Tibial artery (tissue), 4 donors: Measurements from ENCODE around the gene MYL3.

Source experiments
- DNase-seq, 2 donors: peaks; one replicate each; pipeline ENCODE4 v3.0.0-alpha.2; 2019
- H3K27ac ChIP-seq, 2 donors: fragments of 200-600 bp; sonication (generic) in 1 of 2; 1 replicate in 1 of 2; 2 replicates in 1 of 2; pipeline ENCODE4 v1.5.1; 2018 to 2019; ENCODE audit warnings: mild to moderate bottlenecking in 1 of 2
- H3K27me3 ChIP-seq, 2 donors: fragments of 200-600 bp; sonication (generic) in 1 of 2; one replicate each; pipeline versions ENCODE4 v1.5.1 to v1.6.0; 2016 to 2019
- H3K36me3 ChIP-seq, 3 donors: fragments of 200-600 bp; sonication (generic) in 2 of 3; one replicate each; pipeline ENCODE4 v1.5.1; 2016 to 2019; ENCODE audit warnings: mild to moderate bottlenecking in 2 of 3
- H3K4me1 ChIP-seq, 4 donors: fragments of 200-600 bp; sonication (generic) in 2 of 4; 1 replicate in 3 of 4; 2 replicates in 1 of 4; pipeline ENCODE4 v1.5.1; 2016 to 2019
- H3K4me3 ChIP-seq, 2 donors: fragments of 200-600 bp; sonication (generic) in 1 of 2; 1 replicate in 1 of 2; 2 replicates in 1 of 2; pipeline ENCODE4 v1.5.1; 2018 to 2019; ENCODE audit warnings: mild to moderate bottlenecking in 2 of 2
- H3K9me3 ChIP-seq, 3 donors: fragments of 200-600 bp; sonication (generic) in 1 of 3; one replicate each; pipeline ENCODE4 v1.5.1; 2016 to 2019
- CTCF ChIP-seq, 2 experiments: fragments of 200-600 bp in 1 of 2; fragments of 450-650 bp in 1 of 2; IDR thresholded peaks; one replicate each; pipeline ENCODE4 v1.5.1; 2017 to 2019; ENCODE audit warnings: antibody characterized with exemption in 2 of 2, mild to moderate bottlenecking in 1 of 2, moderate library complexity in 1 of 2
- intact Hi-C: fragments of 100-400 bp; cut with DNase I; formaldehyde crosslinking; loops from one replicate; pipeline ENCODE4 v1.15.0; 2023; ENCODE audit warnings: low total_unique reads

The MYL3 gene

GRCh38 chr3:46870651-46871050 is 7.4 kb upstream of the MYL3 start:
- no peak for TF ChIP-seq CTCF (IDR thresholded peaks at IDR 0.05)
- H3K27me3 ChIP-seq, result no peaks in the 10 kb centered on the region
- no peaks in the 10 kb centered on the region for H3K9me3 ChIP-seq
- intact Hi-C loops, result no loop called here
- DNase-seq, result no peak
- H3K4me1 ChIP-seq, result peaks cover 4 to 89% (median 76%) of the 10 kb centered on the region in 4 donors
- no peaks in the 10 kb centered on the region for H3K36me3 ChIP-seq
- no peak overlapping the region for H3K4me3 ChIP-seq
- no peak overlapping the region for H3K27ac ChIP-seq

GRCh38 chr3:46869440-46869839 is 6.2 kb upstream of the MYL3 start:
- H3K4me3 ChIP-seq, result no peak overlapping the region
- H3K36me3 ChIP-seq, result no peaks in the 10 kb centered on the region
- intact Hi-C loops, result loop anchor here (5.0 kb wide), 1 partner anchor 38 kb away; no protein-coding TSS in a partner anchor
- DNase-seq, result no peak
- no peak for TF ChIP-seq CTCF (IDR thresholded peaks at IDR 0.05)
- H3K9me3 ChIP-seq, result no peaks in the 10 kb centered on the region
- H3K4me1 ChIP-seq, result peaks cover 4 to 90% (median 80%) of the 10 kb centered on the region in 4 donors
- no peaks in the 10 kb centered on the region for H3K27me3 ChIP-seq
- peak overlapping the region; percentile 84 to 88 for H3K27ac ChIP-seq

GRCh38 chr3:46868948-46869347 is 5.7 kb upstream of the MYL3 start:
- Histone ChIP-seq H3K9me3 (no peaks in the 10 kb centered on the region), H3K4me3 (no peak overlapping the region), H3K4me1 (peaks cover 4 to 87% (median 76%) of the 10 kb centered on the region in 4 donors), H3K27ac (peak overlapping the region; percentile 84 to 88), H3K27me3 (no peaks in the 10 kb centered on the region), H3K36me3 (no peaks in the 10 kb centered on the region)
- intact Hi-C loops, result loop anchor here (5.0 kb wide), 1 partner anchor 38 kb away; no protein-coding TSS in a partner anchor
- no peak for TF ChIP-seq CTCF (IDR thresholded peaks at IDR 0.05)
- no peak for DNase-seq

- no peaks in the 10 kb centered on the region for H3K27me3 ChIP-seq
- intact Hi-C loops, result loop anchor here (5.0 kb wide), 1 partner anchor 39 kb away; no protein-coding TSS in a partner anchor
- H3K27ac ChIP-seq, result peak overlapping the region; percentile 84 to 88
- TF ChIP-seq CTCF (IDR thresholded peaks at IDR 0.05), result no peak
- peak in 1 of 2 donors; percentile 83 for DNase-seq
- H3K36me3 ChIP-seq, result no peaks in the 10 kb centered on the region
- peaks cover 4 to 80% (median 70%) of the 10 kb centered on the region in 4 donors for H3K4me1 ChIP-seq
- H3K4me3 ChIP-seq, result no peak overlapping the region
- H3K9me3 ChIP-seq, result no peaks in the 10 kb centered on the region
Measured at GRCh38 chr3:46868287-46868686, 5.0 kb upstream of the MYL3 start.

- intact Hi-C loops, result loop anchor here (2.0 to 5.0 kb wide), 2 partner anchors 27 to 40 kb away; no protein-coding TSS in a partner anchor
Measured at GRCh38 chr3:46867550-46867898, 4.3 kb upstream of the MYL3 start.

More at GRCh38 chr3:46867550-46867898, 4.3 kb upstream of the MYL3 start:
- DNase-seq, result peak; percentile 85 to 95
- Histone ChIP-seq H3K4me3 (no peak overlapping the region), H3K9me3 (no peaks in the 10 kb centered on the region), H3K27me3 (no peaks in the 10 kb centered on the region), H3K36me3 (no peaks in the 10 kb centered on the region), H3K27ac (peak overlapping the region; percentile 84 to 88), H3K4me1 (peaks cover 4 to 73% (median 64%) of the 10 kb centered on the region in 4 donors)
- TF ChIP-seq CTCF (IDR thresholded peaks at IDR 0.05), result no peak
